H1 (cell line): ENCODE results near the gene PTHLH. TPM values are rescaled to one million over a fixed set of nuclear protein-coding genes. Genes with fewer than 3 reads are reported as not detected.

ENCODE experiments used
- CTCF ChIA-PET: fragments of 300-600 bp; sonication (Branson Sonifier 250); formaldehyde crosslinking; loops from one replicate; lab custom pipeline; 2021; ENCODE audit not compliant: partially characterized antibody; lab: Charles Lee
- POLR2A ChIA-PET: fragments of 300-600 bp; sonication (Branson Sonifier 250); formaldehyde crosslinking; loops from one replicate; lab custom pipeline; 2021; ENCODE audit warnings: inconsistent platforms; ENCODE audit not compliant: partially characterized antibody; lab: Charles Lee
- DNase-seq, 2 experiments: peaks; one replicate each; pipeline versions ENCODE4 v3.0.0 to v3.0.0-alpha.2; 2010 to 2022; ENCODE audit warnings: low spot score in 2 of 2, low read depth in 1 of 2, mixed read lengths in 1 of 2
- FAIRE-seq: peaks from 2 replicates; lab custom pipeline; 2011; peaks lifted over from hg19 to GRCh38; lab: Jason Lieb, UNC
- H2AFZ ChIP-seq: 2 replicates; pipeline ENCODE4 v1.8.1; 2012; ENCODE audit warnings: low read length, inconsistent platforms
- H2AK5ac ChIP-seq: 2 replicates; pipeline ENCODE4 v1.6.1; 2013; ENCODE audit warnings: low read depth, low read length
- H2BK120ac ChIP-seq: replicated peaks from 2 replicates; pipeline ENCODE3; 2013; ENCODE audit warnings: low read depth, low read length, inconsistent platforms
- H2BK12ac ChIP-seq: 2 replicates; pipeline ENCODE4 v1.6.1; 2013; ENCODE audit warnings: low read depth, low read length
- H2BK15ac ChIP-seq: 2 replicates; pipeline ENCODE4 v1.6.1; 2013; ENCODE audit warnings: low read length
- H2BK20ac ChIP-seq: 2 replicates; pipeline ENCODE4 v1.6.1; 2013; ENCODE audit warnings: low read length
- H2BK5ac ChIP-seq: 2 replicates; pipeline ENCODE4 v1.6.1; 2013; ENCODE audit warnings: low read depth, low read length
- H3K14ac ChIP-seq: 2 replicates; pipeline ENCODE4 v1.6.1; 2013; ENCODE audit warnings: inconsistent platforms; ENCODE audit not compliant: insufficient read length
- H3K18ac ChIP-seq: 2 replicates; pipeline ENCODE4 v1.6.1; 2013; ENCODE audit warnings: low read length; ENCODE audit errors: extremely low read depth
- H3K23ac ChIP-seq: 2 replicates; pipeline ENCODE4 v1.6.1; 2013; ENCODE audit warnings: inconsistent platforms; ENCODE audit not compliant: insufficient read length
- H3K23me2 ChIP-seq: 2 replicates; pipeline ENCODE4 v1.6.1; 2013; ENCODE audit warnings: low read depth, low read length
- H3K27ac ChIP-seq: 2 replicates; pipeline ENCODE4 v1.6.1; 2011; ENCODE audit warnings: low read depth, low read length, inconsistent platforms
- H3K27me3 ChIP-seq, 4 experiments: replicated peaks in 1 of 4; 1 replicate in 1 of 4; 2 replicates in 3 of 4; pipeline versions ENCODE4 v1.6.1 to v1.8.1; 2011 to 2013; ENCODE audit warnings: low read length in 3 of 4, mild to moderate bottlenecking in 3 of 4, inconsistent platforms in 2 of 4, mixed read lengths in 2 of 4, moderate library complexity in 1 of 4; ENCODE audit not compliant: control insufficient read depth in 3 of 4, insufficient read depth in 3 of 4; ENCODE audit errors: extremely low read depth in 1 of 4
- H3K36me3 ChIP-seq, 4 experiments: 2 replicates each; pipeline versions ENCODE4 v1.6.1 to v1.8.1; 2011 to 2013; ENCODE audit warnings: mild to moderate bottlenecking in 4 of 4, low read length in 3 of 4, moderate library complexity in 2 of 4, control low read depth in 1 of 4, inconsistent platforms in 1 of 4; ENCODE audit not compliant: insufficient read depth in 4 of 4, control insufficient read depth in 2 of 4
- H3K4ac ChIP-seq: replicated peaks from 2 replicates; pipeline ENCODE3; 2013; ENCODE audit warnings: low read length, low read depth, mixed read lengths, inconsistent platforms; ENCODE audit not compliant: insufficient read length
- H3K4me1 ChIP-seq, 4 experiments: replicated peaks in 1 of 4; 1 replicate in 1 of 4; 2 replicates in 3 of 4; pipeline versions ENCODE4 v1.6.1 to v1.8.1; 2011 to 2013; ENCODE audit warnings: low read length in 3 of 4, inconsistent platforms in 2 of 4, mixed read lengths in 1 of 4; ENCODE audit not compliant: insufficient read depth in 4 of 4, control insufficient read depth in 3 of 4
- H3K4me2 ChIP-seq, 2 experiments: 2 replicates each; pipeline versions ENCODE4 v1.6.1 to v1.8.1; 2011 to 2013; ENCODE audit warnings: low read depth in 2 of 2, low read length in 2 of 2, control low read depth in 1 of 2, inconsistent platforms in 1 of 2, mild to moderate bottlenecking in 1 of 2; ENCODE audit not compliant: insufficient read depth in 1 of 2
- H3K4me3 ChIP-seq, 4 experiments: fragments of 200-600, 300-600 bp in 1 of 4; sonication (generic), shearing (Covaris generic), sonication (Bioruptor Twin) in 1 of 4; 2 replicates each; pipeline versions ENCODE4 v1.5.1 to v1.8.1; 2011 to 2016; ENCODE audit warnings: low read length in 4 of 4, low read depth in 3 of 4, control low read depth in 2 of 4, inconsistent platforms in 2 of 4, mild to moderate bottlenecking in 2 of 4, mixed read lengths in 1 of 4, moderate library complexity in 1 of 4; ENCODE audit not compliant: insufficient read depth in 2 of 4; ENCODE audit errors: extremely low read depth in 1 of 4
- H3K56ac ChIP-seq: replicated peaks from 2 replicates; pipeline ENCODE3; 2013; ENCODE audit warnings: low read depth, mild to moderate bottlenecking, mixed read lengths, low read length, inconsistent platforms; ENCODE audit not compliant: insufficient read length
- H3K79me1 ChIP-seq: 2 replicates; pipeline ENCODE4 v1.6.1; 2013; ENCODE audit warnings: low read depth, low read length, control low read depth
- H3K79me2 ChIP-seq, 2 experiments: 2 replicates each; pipeline versions ENCODE4 v1.6.1 to v1.8.1; 2012 to 2013; ENCODE audit warnings: low read length in 2 of 2, mild to moderate bottlenecking in 2 of 2, inconsistent platforms in 1 of 2; ENCODE audit not compliant: insufficient read depth in 2 of 2, control insufficient read depth in 1 of 2
- H3K9ac ChIP-seq, 4 experiments: replicated peaks in 1 of 4; 1 replicate in 1 of 4; 2 replicates in 3 of 4; pipeline versions ENCODE4 v1.6.1 to v1.8.1; 2011 to 2013; ENCODE audit warnings: low read depth in 3 of 4, low read length in 3 of 4, control low read depth in 2 of 4, mild to moderate bottlenecking in 2 of 4, moderate library complexity in 2 of 4, inconsistent platforms in 1 of 4; ENCODE audit errors: extremely low read depth in 1 of 4
- H3K9me3 ChIP-seq, 2 experiments: 2 replicates each; pipeline versions ENCODE4 v1.6.1 to v1.8.1; 2012 to 2013; ENCODE audit warnings: mild to moderate bottlenecking in 2 of 2, moderate library complexity in 2 of 2, control low read depth in 1 of 2, inconsistent platforms in 1 of 2, low read depth in 1 of 2, low read length in 1 of 2, mixed read lengths in 1 of 2; ENCODE audit not compliant: insufficient read depth in 2 of 2
- H4K20me1 ChIP-seq, 2 experiments: replicated peaks in 1 of 2; 2 replicates each; pipeline versions ENCODE3 to v1.8.1; 2011 to 2013; ENCODE audit warnings: inconsistent platforms in 2 of 2, low read length in 2 of 2, mild to moderate bottlenecking in 1 of 2; ENCODE audit not compliant: insufficient read depth in 2 of 2, control insufficient read depth in 1 of 2
- H4K5ac ChIP-seq: 2 replicates; pipeline ENCODE4 v1.6.1; 2013; ENCODE audit warnings: low read length, low read depth, mixed read lengths, inconsistent platforms; ENCODE audit not compliant: insufficient read length
- H4K8ac ChIP-seq: 2 replicates; pipeline ENCODE4 v1.8.0; 2013; ENCODE audit warnings: mild to moderate bottlenecking, moderate library complexity, low read length, inconsistent platforms; ENCODE audit not compliant: insufficient read depth; ENCODE audit errors: extremely low read depth
- H4K91ac ChIP-seq: replicated peaks from 2 replicates; pipeline ENCODE3; 2013; ENCODE audit warnings: low read length, mixed read lengths, inconsistent platforms; ENCODE audit not compliant: insufficient read length
- BACH1 ChIP-seq: IDR thresholded peaks from 2 replicates; pipeline ENCODE4 v1.6.1; 2012; ENCODE audit warnings: low read length, improper control_type of control experiment
- CBX8 ChIP-seq: fragments of 300-800, 300-1000 bp; sonication (generic); IDR thresholded peaks from 2 replicates; pipeline ENCODE4 v1.7.1; 2016; ENCODE audit warnings: low read depth, low read length, borderline replicate concordance
- CHD1 ChIP-seq: IDR thresholded peaks from 2 replicates; pipeline ENCODE4 v1.6.1; 2012; ENCODE audit warnings: low read depth, low read length, improper control_type of control experiment
- CTBP2 ChIP-seq: IDR thresholded peaks from 2 replicates; pipeline ENCODE4 v1.7.0; 2011; ENCODE audit warnings: borderline replicate concordance, mild to moderate bottlenecking, moderate library complexity, mixed read lengths, low read length; ENCODE audit not compliant: insufficient read depth, insufficient read length
- EZH2 ChIP-seq: fragments of 200-600 bp; sonication (generic); IDR thresholded peaks from 2 replicates; pipeline ENCODE4 v1.7.1; 2012; ENCODE audit warnings: low read depth, mild to moderate bottlenecking, moderate library complexity, low read length, inconsistent platforms; ENCODE audit not compliant: severe bottlenecking
- KDM4A ChIP-seq: IDR thresholded peaks from one replicate; pipeline ENCODE4 v1.7.1; 2012; ENCODE audit warnings: low read depth, mild to moderate bottlenecking, moderate library complexity, low read length, inconsistent platforms; ENCODE audit not compliant: severe bottlenecking
- POLR2A ChIP-seq, 2 experiments: IDR thresholded peaks; 1 replicate in 1 of 2; 2 replicates in 1 of 2; pipeline ENCODE4 v1.6.1; 2011; ENCODE audit warnings: low read depth in 2 of 2, low read length in 2 of 2, mild to moderate bottlenecking in 2 of 2; ENCODE audit errors: control extremely low read depth in 1 of 2
- RBBP5 ChIP-seq: IDR thresholded peaks from 2 replicates; pipeline ENCODE4 v1.7.1; 2012; ENCODE audit warnings: low read depth, mild to moderate bottlenecking, inconsistent platforms, low read length, moderate library complexity, borderline replicate concordance
- RXRA ChIP-seq: IDR thresholded peaks from 2 replicates; pipeline ENCODE4 v1.6.1; 2011; ENCODE audit warnings: low read depth, mild to moderate bottlenecking, low read length, moderate library complexity; ENCODE audit not compliant: insufficient read depth
- SAP30 ChIP-seq: fragments of 300-600 bp; sonication (generic); IDR thresholded peaks from 2 replicates; pipeline ENCODE4 v1.7.1; 2012; ENCODE audit warnings: low read length, moderate library complexity, mild to moderate bottlenecking, inconsistent platforms; ENCODE audit not compliant: insufficient read depth, insufficient replicate concordance
- SIN3A ChIP-seq, 2 experiments: IDR thresholded peaks in 1 of 2; conservative IDR thresholded peaks in 1 of 2; 2 replicates each; pipeline ENCODE4 v1.6.1; 2011 to 2012; ENCODE audit warnings: low read length in 2 of 2, improper control_type of control experiment in 1 of 2, low read depth in 1 of 2, mild to moderate bottlenecking in 1 of 2
- SRF ChIP-seq: IDR thresholded peaks from 2 replicates; pipeline ENCODE4 v1.6.1; 2011; ENCODE audit warnings: mild to moderate bottlenecking, low read depth, low read length, moderate library complexity
- TBP ChIP-seq: IDR thresholded peaks from 2 replicates; pipeline ENCODE4 v1.6.1; 2011; ENCODE audit warnings: low read depth, low read length, improper control_type of control experiment
- WGBS, 2 experiments: shearing (Covaris generic) in 1 of 2; methylation state at CpG; one replicate each; pipeline versions ENCODE4 v1.1.6 to v1.1.7; 2013 to 2015; ENCODE audit warnings: low lambda C conversion rate in 2 of 2, mixed read lengths in 2 of 2, inconsistent platforms in 1 of 2, low coverage in 1 of 2, missing lambda C conversion rate in 1 of 2; ENCODE audit not compliant: insufficient replicate concordance in 2 of 2, insufficient coverage in 1 of 2, insufficient read length in 1 of 2; ENCODE audit errors: extremely low coverage in 1 of 2, missing lambda C conversion rate in 1 of 2; 5-methylcytosine and 5-hydroxymethylcytosine counted together
- polyA plus RNA-seq, 7 experiments: library from polyadenylated mRNA; depleted of rRNA in 3 of 7; stranded (reverse) in 5 of 7; unstranded in 2 of 7; fragments of >200 nt in 5 of 7; fragments of 200-250 nt in 2 of 7; gene quantifications; 1 replicate in 5 of 7; 2 replicates in 1 of 7; 4 replicates in 1 of 7; pipeline versions ENCODE4 v1.2.1 to v1.2.3, GENCODE V29; 2011 to 2013; ENCODE audit warnings: missing spikeins in 2 of 7, mixed read lengths in 2 of 7
- total RNA-seq: library from RNA; stranded (reverse); fragmentation: NEBNext Ultra II Directional; extraction: Animal tissue kit (Norgen Biotek cat#: 25700); gene quantifications from 2 replicates; pipeline ENCODE4 v1.2.1, GENCODE V29; 2021

PTHLH gene
- total and polyA plus RNA-seq, 2 of the 8 experiments (the other 6 are each of a cell fraction or from before 2014, with no cell fraction given), result 0.32 TPM; not detected in 1

- no peak for DNase-seq
- no peak overlapping the region for H2BK20ac ChIP-seq
- H4K91ac ChIP-seq, result no peak overlapping the region
- no peaks in the 10 kb centered on the region for H3K79me1 ChIP-seq
- H3K27ac ChIP-seq, result no peak overlapping the region
- H2BK5ac ChIP-seq, result no peak overlapping the region
- H3K9ac ChIP-seq, result no peak overlapping the region
- H3K4me3 ChIP-seq, result peak overlapping the region; percentile 43 to 63 (median 56)
- H2AK5ac ChIP-seq, result no peak overlapping the region
- peak overlapping the region; percentile 30; the same call in 1 of the 2 replicates for H4K8ac ChIP-seq
- H3K14ac ChIP-seq, result no peak overlapping the region
- no peaks in the 10 kb centered on the region for H3K79me2 ChIP-seq
- H3K23me2 ChIP-seq, result peaks cover 14% of the 10 kb centered on the region
- no peak overlapping the region for H2BK15ac ChIP-seq
- no peak overlapping the region for H4K5ac ChIP-seq
- ChIA-PET POLR2A (no interaction called here), CTCF (interaction anchor here (0.7 to 1.0 kb wide), 3 partner anchors 36 to 724 kb away, joined by 3 to 4 read pairs (median 3); no protein-coding TSS in a partner anchor)
- no peak overlapping the region for H3K18ac ChIP-seq
- H3K27me3 ChIP-seq, result peaks cover 46 to 77% (median 66%) of the 10 kb centered on the region in 4 experiments
- no peak overlapping the region for H3K56ac ChIP-seq
- no peak overlapping the region for H2BK120ac ChIP-seq
- no peak overlapping the region for H3K4ac ChIP-seq
- FAIRE-seq, result no peak
- peaks cover 0 to 11% of the 10 kb centered on the region in 2 experiments for H4K20me1 ChIP-seq
- WGBS, 2 experiments, result 9% methylated on average over 8 of the region's 26 CpGs; no CpG with 5 or more reads in 1 of the 2 experiments
- H2BK12ac ChIP-seq, result peak overlapping the region; percentile 42; the same call in 1 of the 2 replicates
- H3K9me3 ChIP-seq, result no peaks in the 10 kb centered on the region
- H2AFZ ChIP-seq, result peak overlapping the region; percentile 37; the same call in 1 of the 2 replicates
- 0 out of 8 replicates have a peak, but pooled peaks cover 0 to 3% (median 0%) of the 10 kb centered on the region in 4 experiments for H3K36me3 ChIP-seq
- H3K23ac ChIP-seq, result no peak overlapping the region
- H3K4me1 ChIP-seq, result peaks cover 9 to 20% (median 12%) of the 10 kb centered on the region in 4 experiments
- peak overlapping the region; percentile 95 to 100 for H3K4me2 ChIP-seq
- TF ChIP-seq POLR2A (IDR thresholded peaks at IDR 0.05; ENCODE audit: control extremely low read depth in 1 of 2, low read depth in 2 of 2, low read length in 2 of 2) (no peak), RBBP5 (peak; percentile 40; the same call in 1 of the 2 replicates), SAP30 (no peak), KDM4A (peak; percentile 20), CHD1 (no peak), RXRA (no peak), CBX8 (no peak), BACH1 (no peak), SRF (no peak), SIN3A (conservative IDR thresholded peaks at IDR 0.05 in 1 of 2, IDR thresholded peaks at IDR 0.05 in 1 of 2; ENCODE audit: low read depth in 1 of 2, low read length in 2 of 2) (no peak), TBP (no peak), CTBP2 (no peak), EZH2 (peak; percentile 87)
These were observed 2.2 kb upstream of the PTHLH start for GRCh38 chr12:27974735-27975221.
